ENCODE data around the gene SMR3B. TPM values are rescaled to one million over a fixed set of nuclear protein-coding genes. Genes with fewer than 3 reads are reported as not detected.

SMR3B gene
- total and polyA plus RNA-seq, 2 donors (not counting 1 experiment from before 2014, with no cell fraction given): not detected

DNA sequence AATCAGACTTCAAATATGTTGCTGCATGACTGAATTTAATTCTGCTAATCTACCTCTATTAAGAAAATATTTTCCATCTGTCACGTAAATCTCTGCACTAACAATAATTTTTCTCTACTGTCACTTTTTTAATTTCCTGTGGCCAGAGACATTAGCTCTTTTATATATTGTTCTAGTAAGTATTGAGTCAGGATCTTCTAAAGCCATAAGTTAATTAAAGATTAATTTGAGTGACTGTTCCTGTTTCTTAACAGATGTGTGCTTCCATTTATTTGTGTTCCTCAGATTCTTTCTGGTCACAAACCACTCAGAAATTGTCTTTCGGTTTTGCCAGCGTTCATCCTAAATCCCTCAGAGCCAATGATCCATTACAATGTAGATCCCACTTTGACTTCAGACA, 2.4 kb upstream of the SMR3B start:
- Histone ChIP-seq H3K9me3 (ENCODE audit: control extremely low read depth in 1 of 3, control insufficient read depth in 2 of 3, insufficient read depth in 1 of 3, low read length in 2 of 3) (no peaks in the 10 kb centered on the region), H3K79me2 (ENCODE audit: control insufficient read depth, insufficient read depth, low read length) (no peaks in the 10 kb centered on the region), H3K27ac (ENCODE audit: low read length in 2 of 2) (no peak overlapping the region), H4K20me1 (ENCODE audit: control insufficient read depth, insufficient read depth, low read length, poor library complexity, severe bottlenecking) (no peaks in the 10 kb centered on the region), H3K4me1 (ENCODE audit: control insufficient read depth in 2 of 2, insufficient read depth in 2 of 2, low read length in 2 of 2) (no peaks in the 10 kb centered on the region), H3K36me3 (replicated peaks in 1 of 2; ENCODE audit: control extremely low read depth in 1 of 2, control insufficient read depth in 1 of 2, extremely low read depth in 1 of 2, insufficient read depth in 2 of 2, low read length in 1 of 2) (no peaks in the 10 kb centered on the region), H2AFZ (ENCODE audit: insufficient read depth, low read depth, low read length, poor library complexity, severe bottlenecking) (no peak overlapping the region), H3K27me3 (replicated peaks in 1 of 4; ENCODE audit: control extremely low read depth in 1 of 4, control insufficient read depth in 3 of 4, insufficient read depth in 4 of 4, low read length in 3 of 4) (no peaks in the 10 kb centered on the region), H3K9ac (ENCODE audit: low read length) (no peak overlapping the region), H3K4me2 (replicated peaks; ENCODE audit: low read depth, low read length, poor library complexity, severe bottlenecking) (no peak overlapping the region), H3K4me3 (ENCODE audit: control extremely low read depth in 1 of 5, extremely low read depth in 1 of 5, insufficient read depth in 1 of 5, low read depth in 2 of 5, low read length in 4 of 5) (no peak overlapping the region)
- TF ChIP-seq, protein P1, sequence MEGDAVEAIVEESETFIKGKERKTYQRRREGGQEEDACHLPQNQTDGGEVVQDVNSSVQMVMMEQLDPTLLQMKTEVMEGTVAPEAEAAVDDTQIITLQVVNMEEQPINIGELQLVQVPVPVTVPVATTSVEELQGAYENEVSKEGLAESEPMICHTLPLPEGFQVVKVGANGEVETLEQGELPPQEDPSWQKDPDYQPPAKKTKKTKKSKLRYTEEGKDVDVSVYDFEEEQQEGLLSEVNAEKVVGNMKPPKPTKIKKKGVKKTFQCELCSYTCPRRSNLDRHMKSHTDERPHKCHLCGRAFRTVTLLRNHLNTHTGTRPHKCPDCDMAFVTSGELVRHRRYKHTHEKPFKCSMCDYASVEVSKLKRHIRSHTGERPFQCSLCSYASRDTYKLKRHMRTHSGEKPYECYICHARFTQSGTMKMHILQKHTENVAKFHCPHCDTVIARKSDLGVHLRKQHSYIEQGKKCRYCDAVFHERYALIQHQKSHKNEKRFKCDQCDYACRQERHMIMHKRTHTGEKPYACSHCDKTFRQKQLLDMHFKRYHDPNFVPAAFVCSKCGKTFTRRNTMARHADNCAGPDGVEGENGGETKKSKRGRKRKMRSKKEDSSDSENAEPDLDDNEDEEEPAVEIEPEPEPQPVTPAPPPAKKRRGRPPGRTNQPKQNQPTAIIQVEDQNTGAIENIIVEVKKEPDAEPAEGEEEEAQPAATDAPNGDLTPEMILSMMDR (IDR thresholded peaks at IDR 0.05): no peak
- no peak for TF ChIP-seq EZH2 (IDR thresholded peaks at IDR 0.05; ENCODE audit: borderline replicate concordance, insufficient read depth, low read depth, low read length, poor library complexity, severe bottlenecking)
- H3K4me1 Mint-ChIP-seq: no peaks in the 10 kb centered on the region
- ChIA-PET POLR2A (no interaction called here), CTCF (no interaction called here)
- H3K9me3 Mint-ChIP-seq (ENCODE audit: insufficient read depth): no peaks in the 10 kb centered on the region
- no peaks in the 10 kb centered on the region for H3K27me3 Mint-ChIP-seq
- no CpG with 5 or more reads among the region's 3 CpGs for WGBS (ENCODE audit: insufficient coverage)
- ATAC-seq (ENCODE audit: low read depth) (no peak), DNase-seq (no peak)
- H3K27ac Mint-ChIP-seq: no peak overlapping the region
- intact Hi-C loops (cut with micrococcal nuclease): no loop called here
- H3K4me3 Mint-ChIP-seq: no peak overlapping the region

DNA sequence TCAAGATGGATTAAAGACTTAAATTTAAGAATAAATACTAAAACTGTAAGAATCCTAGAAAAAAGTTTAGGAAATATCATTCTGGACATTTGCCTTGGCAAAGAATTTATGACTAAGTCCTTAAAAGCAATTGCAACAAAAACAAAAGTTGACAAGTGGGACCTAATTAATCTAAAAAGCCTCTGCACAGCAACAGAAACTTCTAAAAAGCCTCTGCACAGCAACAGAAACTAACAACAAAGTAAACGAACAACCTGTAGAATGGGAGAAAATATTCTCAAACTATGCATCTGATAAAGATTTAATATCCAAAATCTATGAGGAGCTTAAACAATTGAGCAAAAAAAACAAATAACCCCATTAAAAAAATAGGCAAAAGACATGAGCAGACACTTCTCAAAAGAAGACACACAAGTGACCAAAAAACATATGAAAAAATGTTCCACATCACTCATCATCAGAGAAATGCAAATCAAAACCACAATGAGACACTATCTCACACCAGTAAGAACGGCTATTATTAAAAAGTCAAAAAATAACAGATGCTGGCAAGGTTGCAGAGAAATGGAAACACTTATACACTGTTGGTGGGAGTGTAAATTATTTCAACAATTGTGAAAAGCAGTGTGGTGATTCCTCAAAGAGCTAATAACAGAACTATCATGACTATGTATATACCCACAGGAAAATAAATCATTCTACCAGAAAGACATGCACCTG, 9.3 kb downstream of the SMR3B start:
- DNase-seq (no peak), ATAC-seq (ENCODE audit: low read depth) (no peak)
- no peak overlapping the region for H3K4me3 ChIP-seq (ENCODE audit: control extremely low read depth in 1 of 5, extremely low read depth in 1 of 5, insufficient read depth in 1 of 5, low read depth in 2 of 5, low read length in 4 of 5)
- intact Hi-C loops (cut with micrococcal nuclease): no loop called here
- H3K36me3 ChIP-seq (replicated peaks in 1 of 2; ENCODE audit: control extremely low read depth in 1 of 2, control insufficient read depth in 1 of 2, extremely low read depth in 1 of 2, insufficient read depth in 2 of 2, low read length in 1 of 2): no peaks in the 10 kb centered on the region
- no peak overlapping the region for H3K27ac ChIP-seq (ENCODE audit: low read length in 2 of 2)
- ChIA-PET CTCF (no interaction called here), POLR2A (no interaction called here)
- no CpG with 5 or more reads among the region's 2 CpGs for whole genome bisulfite sequencing (ENCODE audit: insufficient coverage)
- peaks cover 0 to 2% (median 0%) of the 10 kb centered on the region in 4 experiments for H3K27me3 ChIP-seq (replicated peaks in 1 of 4; ENCODE audit: control extremely low read depth in 1 of 4, control insufficient read depth in 3 of 4, insufficient read depth in 4 of 4, low read length in 3 of 4)
- H3K4me1 ChIP-seq (ENCODE audit: control insufficient read depth in 2 of 2, insufficient read depth in 2 of 2, low read length in 2 of 2): no peaks in the 10 kb centered on the region
- H3K79me2 ChIP-seq (ENCODE audit: control insufficient read depth, insufficient read depth, low read length): no peaks in the 10 kb centered on the region
- H4K20me1 ChIP-seq (ENCODE audit: control insufficient read depth, insufficient read depth, low read length, poor library complexity, severe bottlenecking): no peaks in the 10 kb centered on the region
- no peaks in the 10 kb centered on the region for H3K9me3 Mint-ChIP-seq (ENCODE audit: insufficient read depth)
- H3K4me3 Mint-ChIP-seq: no peak overlapping the region
- no peak overlapping the region for H3K27ac Mint-ChIP-seq
- TF ChIP-seq, protein P1 (IDR thresholded peaks at IDR 0.05): no peak
- TF ChIP-seq EZH2 (IDR thresholded peaks at IDR 0.05; ENCODE audit: borderline replicate concordance, insufficient read depth, low read depth, low read length, poor library complexity, severe bottlenecking): no peak
- no peak overlapping the region for H3K9ac ChIP-seq (ENCODE audit: low read length)
- H3K4me2 ChIP-seq (replicated peaks; ENCODE audit: low read depth, low read length, poor library complexity, severe bottlenecking): no peak overlapping the region
- H3K4me1 Mint-ChIP-seq: peaks cover 4% of the 10 kb centered on the region
- no peaks in the 10 kb centered on the region for H3K27me3 Mint-ChIP-seq
- H2AFZ ChIP-seq (ENCODE audit: insufficient read depth, low read depth, low read length, poor library complexity, severe bottlenecking): no peak overlapping the region
- H3K9me3 ChIP-seq (ENCODE audit: control extremely low read depth in 1 of 3, control insufficient read depth in 2 of 3, insufficient read depth in 1 of 3, low read length in 2 of 3): no peaks in the 10 kb centered on the region

Data from B cell (primary cell).